Right lobe of liver (tissue), 6 donors: ENCODE results near the gene EXOC4. TPM values are rescaled to one million over a fixed set of nuclear protein-coding genes. Genes with fewer than 3 reads are reported as not detected.
A peak's percentile ranks its signal among the peaks of the same experiment; 100 is the strongest.

Experiments used
- ATAC-seq, 4 donors: fragments of 200-7000 bp; cut with Tn5 transposase; one replicate each; pipeline ENCODE4 v1.9.1; 2020; ENCODE audit warnings: mild to moderate bottlenecking in 4 of 4, moderate library complexity in 4 of 4
- DNase-seq, 3 donors: peaks; one replicate each; pipeline ENCODE4 v3.0.0-alpha.2; 2020
- H3K27ac ChIP-seq, 3 donors: fragments of 200-600 bp; one replicate each; pipeline ENCODE4 v1.8.0; 2022
- H3K27me3 ChIP-seq, 2 donors: fragments of 200-600 bp; one replicate each; pipeline ENCODE4 v1.8.0; 2022
- H3K36me3 ChIP-seq, 4 donors: fragments of 200-600 bp; sonication (generic) in 1 of 4; one replicate each; pipeline versions ENCODE4 v1.5.1 to v1.8.0; 2017 to 2022; ENCODE audit warnings: control low read depth in 1 of 4
- H3K4me1 ChIP-seq, 4 donors: fragments of 200-600 bp; sonication (generic) in 1 of 4; one replicate each; pipeline versions ENCODE4 v1.5.1 to v1.8.0; 2017 to 2022; ENCODE audit warnings: control low read depth in 1 of 4
- H3K4me3 ChIP-seq, 3 donors: fragments of 200-600 bp; one replicate each; pipeline ENCODE4 v1.8.0; 2022
- H3K9me3 ChIP-seq, 4 donors: fragments of 200-600 bp; sonication (generic) in 1 of 4; one replicate each; pipeline versions ENCODE4 v1.5.1 to v1.8.0; 2017 to 2022; ENCODE audit warnings: control low read depth in 1 of 4
- POLR2A ChIP-seq: fragments of 450-650 bp; IDR thresholded peaks from one replicate; pipeline ENCODE4 v1.6.1; 2017; ENCODE audit warnings: antibody characterized with exemption, mild to moderate bottlenecking
- WGBS: methylation state at CpG from one replicate; pipeline ENCODE4 v1.1.6; 2018; ENCODE audit warnings: low coverage, low lambda C conversion rate; ENCODE audit not compliant: insufficient coverage; ENCODE audit errors: missing lambda C conversion rate; 5-methylcytosine and 5-hydroxymethylcytosine counted together
- intact Hi-C, 2 donors: fragments of 100-400 bp; cut with DNase I; formaldehyde crosslinking; loops; one replicate each; pipeline versions ENCODE4 v1.11.2 to v1.14.1; 2022
- total RNA-seq, 6 experiments: library from RNA; depleted of rRNA in 2 of 6; stranded (reverse); fragments of >200 nt in 2 of 6; fragmentation: NEBNext Ultra II Directional in 3 of 6; extraction: Animal tissue kit (Norgen Biotek cat#: 25700) in 3 of 6; gene quantifications; one replicate each; pipeline versions ENCODE4 v1.1.0 to v1.2.4, GENCODE V29; 2016 to 2023
- TF ChIP-seq, protein P1 (sequence below), 4 donors: fragments of 200-600 bp in 3 of 4; fragments of 450-650 bp in 1 of 4; IDR thresholded peaks; one replicate each; pipeline versions ENCODE4 v1.5.1 to v1.8.0; 2016 to 2022; ENCODE audit warnings: antibody characterized with exemption in 4 of 4, mild to moderate bottlenecking in 2 of 4
- donor health status: DM: no; HTN: yes; CAD: no.
- donor health status: DM: no; HTN: no; CAD: no.
- donor health status: DM: no; HTN: no; CAD: no.
- donor health status: DM: no; HTN: yes; CAD: no.
- donor health status: DM: no; HTN: yes; CAD: no.

The EXOC4 gene
- total RNA-seq, 6 experiments from 2014 or later = 23.7 to 33.5 (median 30.0) TPM

DNA sequence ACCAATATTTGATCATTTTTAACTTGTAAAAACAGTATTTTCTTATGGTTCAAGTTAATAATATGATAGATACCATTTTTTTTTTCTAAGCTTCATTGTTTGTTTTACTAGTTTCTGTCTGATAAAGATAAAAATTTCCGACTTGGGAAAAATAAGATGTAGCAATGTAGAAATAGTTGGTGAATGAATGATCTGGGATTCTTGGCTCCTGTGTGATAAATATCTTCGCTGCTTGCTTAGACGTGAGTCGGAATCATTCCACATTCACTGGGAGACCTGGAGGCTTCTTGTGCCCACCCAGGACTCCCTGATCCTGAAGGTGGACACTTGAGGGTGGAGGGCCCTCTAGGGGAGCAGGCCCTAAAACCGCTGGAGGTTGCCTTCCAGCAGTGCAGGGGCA is 47.9 kb downstream of the EXOC4 start:
- TF ChIP-seq POLR2A = no peak
- TF ChIP-seq, protein P1, sequence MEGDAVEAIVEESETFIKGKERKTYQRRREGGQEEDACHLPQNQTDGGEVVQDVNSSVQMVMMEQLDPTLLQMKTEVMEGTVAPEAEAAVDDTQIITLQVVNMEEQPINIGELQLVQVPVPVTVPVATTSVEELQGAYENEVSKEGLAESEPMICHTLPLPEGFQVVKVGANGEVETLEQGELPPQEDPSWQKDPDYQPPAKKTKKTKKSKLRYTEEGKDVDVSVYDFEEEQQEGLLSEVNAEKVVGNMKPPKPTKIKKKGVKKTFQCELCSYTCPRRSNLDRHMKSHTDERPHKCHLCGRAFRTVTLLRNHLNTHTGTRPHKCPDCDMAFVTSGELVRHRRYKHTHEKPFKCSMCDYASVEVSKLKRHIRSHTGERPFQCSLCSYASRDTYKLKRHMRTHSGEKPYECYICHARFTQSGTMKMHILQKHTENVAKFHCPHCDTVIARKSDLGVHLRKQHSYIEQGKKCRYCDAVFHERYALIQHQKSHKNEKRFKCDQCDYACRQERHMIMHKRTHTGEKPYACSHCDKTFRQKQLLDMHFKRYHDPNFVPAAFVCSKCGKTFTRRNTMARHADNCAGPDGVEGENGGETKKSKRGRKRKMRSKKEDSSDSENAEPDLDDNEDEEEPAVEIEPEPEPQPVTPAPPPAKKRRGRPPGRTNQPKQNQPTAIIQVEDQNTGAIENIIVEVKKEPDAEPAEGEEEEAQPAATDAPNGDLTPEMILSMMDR (IDR thresholded peaks at IDR 0.05) = no peak
- 91% methylated on average over 5 of the region's 5 CpGs for WGBS
- no peaks in the 10 kb centered on the region for H3K9me3 ChIP-seq
- H3K4me3 ChIP-seq = no peak overlapping the region
- no peak overlapping the region for H3K27ac ChIP-seq
- no peak for ATAC-seq
- peaks cover 0 to 1% (median 0%) of the 10 kb centered on the region in 4 donors for H3K36me3 ChIP-seq
- no peak for DNase-seq
- peaks cover 0 to 9% (median 0%) of the 10 kb centered on the region in 4 donors for H3K4me1 ChIP-seq
- intact Hi-C loops = no loop called here
- no peaks in the 10 kb centered on the region for H3K27me3 ChIP-seq

DNA sequence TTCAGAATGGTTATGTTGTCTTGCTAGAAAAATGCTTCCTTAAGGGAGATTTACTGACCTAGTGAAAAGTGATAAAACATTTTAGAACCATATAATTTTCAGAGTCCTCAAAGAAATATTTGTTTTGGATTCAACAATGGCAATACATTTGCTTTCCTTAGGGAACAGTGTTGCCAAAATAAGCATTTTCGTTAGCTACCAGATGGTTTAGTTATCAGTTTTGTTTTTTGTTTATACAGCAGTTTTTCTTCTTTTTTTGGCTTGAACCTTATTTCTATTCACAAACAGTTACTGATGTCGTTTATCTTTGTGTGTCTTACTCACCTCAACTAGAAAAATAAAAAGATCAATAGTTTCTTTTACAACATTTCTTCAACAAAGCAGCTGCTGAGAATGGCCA is 48.6 kb downstream of the EXOC4 start:
- Histone ChIP-seq H3K4me3 (no peak overlapping the region), H3K36me3 (peaks cover 0 to 6% (median under 1%) of the 10 kb centered on the region in 4 donors), H3K4me1 (peaks cover 0 to 9% (median 0%) of the 10 kb centered on the region in 4 donors), H3K27ac (no peak overlapping the region), H3K9me3 (no peaks in the 10 kb centered on the region), H3K27me3 (no peaks in the 10 kb centered on the region)
- WGBS = 4% methylated on average over 2 of the region's 2 CpGs
- intact Hi-C loops = no loop called here
- no peak for DNase-seq
- TF ChIP-seq POLR2A = no peak
- TF ChIP-seq, protein P1 (IDR thresholded peaks at IDR 0.05) = no peak
- ATAC-seq = peak in 2 of 4 donors; percentile 43 to 53

DNA sequence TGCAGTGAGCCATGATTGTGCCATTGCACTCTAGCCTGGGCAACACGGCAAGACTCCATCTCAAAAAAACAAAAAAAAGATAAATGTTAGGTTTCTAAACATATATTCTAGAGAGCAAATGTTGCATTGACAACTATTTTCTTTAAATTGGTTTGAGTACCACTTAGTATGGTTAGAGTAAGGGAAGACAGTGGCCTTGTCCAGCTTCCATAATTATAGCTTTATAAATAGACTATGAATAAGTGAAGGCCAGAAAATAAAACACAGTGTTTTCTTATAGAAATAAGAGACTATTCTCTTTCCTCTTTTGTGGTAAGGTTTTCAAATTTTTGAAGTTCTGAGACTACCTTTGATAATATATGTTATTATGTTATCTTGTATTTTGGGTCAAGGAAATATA is 50.5 kb downstream of the EXOC4 start:
- Histone ChIP-seq H3K9me3 (no peaks in the 10 kb centered on the region), H3K27ac (no peak overlapping the region), H3K27me3 (no peaks in the 10 kb centered on the region), H3K4me3 (no peak overlapping the region), H3K4me1 (peaks cover 0 to 9% (median 0%) of the 10 kb centered on the region in 4 donors), H3K36me3 (peaks cover 0 to 24% (median 2%) of the 10 kb centered on the region in 4 donors)
- TF ChIP-seq, protein P1 (IDR thresholded peaks at IDR 0.05) = no peak
- no peak for TF ChIP-seq POLR2A
- intact Hi-C loops = no loop called here
- DNase-seq (no peak), ATAC-seq (no peak)
- 100% methylated on average over 1 of the region's 1 CpG for WGBS

DNA sequence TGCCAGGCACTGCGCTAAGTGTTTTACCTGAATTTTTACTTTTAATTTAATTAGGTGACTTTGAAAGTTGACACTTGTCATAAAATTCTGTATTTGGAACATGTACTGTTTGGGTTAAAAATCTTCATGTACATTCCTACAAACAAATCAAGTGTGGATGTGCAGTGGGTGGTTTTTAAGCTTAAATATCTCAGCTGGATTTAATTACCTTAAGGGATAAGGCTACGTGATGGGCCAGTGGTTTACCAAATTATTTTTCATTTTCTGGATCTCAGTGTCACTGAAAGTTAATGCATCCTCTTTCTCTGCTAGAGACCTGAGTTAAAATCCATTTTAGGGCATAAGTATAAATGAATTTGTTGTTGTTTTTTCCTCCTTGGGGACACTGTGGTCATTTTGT is 51.1 kb downstream of the EXOC4 start:
- H3K36me3 ChIP-seq = peaks cover 0 to 30% (median 2%) of the 10 kb centered on the region in 4 donors
- no peaks in the 10 kb centered on the region for H3K27me3 ChIP-seq
- peaks cover 0 to 9% (median 0%) of the 10 kb centered on the region in 4 donors for H3K4me1 ChIP-seq
- 97% methylated on average over 2 of the region's 2 CpGs for WGBS
- no peak for TF ChIP-seq POLR2A
- TF ChIP-seq, protein P1 (IDR thresholded peaks at IDR 0.05) = no peak
- no peak for ATAC-seq
- no peak overlapping the region for H3K4me3 ChIP-seq
- H3K9me3 ChIP-seq = no peaks in the 10 kb centered on the region
- H3K27ac ChIP-seq = no peak overlapping the region
- intact Hi-C loops = no loop called here
- no peak for DNase-seq

DNA sequence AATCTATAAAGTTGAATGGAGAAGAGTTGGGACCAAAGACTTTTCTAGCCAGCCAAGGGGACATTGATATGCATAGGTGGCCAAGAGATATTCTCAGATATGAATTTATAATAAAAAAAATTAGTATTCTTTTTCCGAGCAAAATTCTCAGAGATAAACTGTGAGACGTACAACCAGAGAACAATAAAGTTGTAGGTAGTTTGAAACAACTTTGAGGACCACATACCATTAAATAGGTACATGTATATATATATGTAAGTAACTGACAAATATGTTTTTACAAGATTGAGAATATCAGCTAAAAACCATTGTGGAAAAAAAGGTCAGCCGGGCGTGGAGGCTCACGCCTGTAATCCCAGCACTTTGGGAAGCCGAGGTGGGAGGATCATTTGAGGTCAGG is 56.5 kb downstream of the EXOC4 start:
- TF ChIP-seq POLR2A = no peak
- TF ChIP-seq, protein P1 (IDR thresholded peaks at IDR 0.05) = no peak
- H3K36me3 ChIP-seq = peaks cover 0 to 33% (median 2%) of the 10 kb centered on the region in 4 donors
- H3K27me3 ChIP-seq = no peaks in the 10 kb centered on the region
- 94% methylated on average over 6 of the region's 6 CpGs for WGBS
- no peak overlapping the region for H3K27ac ChIP-seq
- intact Hi-C loops = no loop called here
- H3K4me1 ChIP-seq = no peaks in the 10 kb centered on the region
- no peaks in the 10 kb centered on the region for H3K9me3 ChIP-seq
- H3K4me3 ChIP-seq = no peak overlapping the region
- ATAC-seq (no peak), DNase-seq (no peak)
